ENCODE data around the gene LBP. TPM values are rescaled to one million over a fixed set of nuclear protein-coding genes. Genes with fewer than 3 reads are reported as not detected.

Gene LBP
- total and polyA plus RNA-seq, 2 experiments from 2014 or later = 0.10 to 0.19 TPM

- TF ChIP-seq ZNF462 (CRISPR knock-in tag; IDR thresholded peaks at IDR 0.05) = no peak
- TF ChIP-seq ZNF331 (CRISPR knock-in tag; IDR thresholded peaks at IDR 0.05; ENCODE audit: low read depth) = no peak
- no peak for TF ChIP-seq CREB1 (CRISPR knock-in tag; IDR thresholded peaks at IDR 0.05; ENCODE audit: low read depth)
- no peak for TF ChIP-seq ETS1 (IDR thresholded peaks at IDR 0.05)
- TF ChIP-seq CTCF (conservative IDR thresholded peaks at IDR 0.05; ENCODE audit: low read depth in 2 of 2) = no peak
- no peak for TF ChIP-seq POLR2AphosphoS5 (IDR thresholded peaks at IDR 0.05; ENCODE audit: low read depth)
These were observed 12.3 kb upstream of the LBP start (continued) for GRCh38 chr20:38334016-38334415.

- Histone ChIP-seq H3K4me1 (ENCODE audit: insufficient read depth) (peaks cover 26% of the 10 kb centered on the region), H4K20me1 (replicated peaks; ENCODE audit: insufficient read depth) (no peaks in the 10 kb centered on the region), H3K4me3 (no peak overlapping the region), H3K27ac (ENCODE audit: low read depth) (no peak overlapping the region), H3K4me2 (no peak overlapping the region), H3K9me2 (ENCODE audit: insufficient read depth) (peaks cover 3% of the 10 kb centered on the region; the same call in 1 of the 2 replicates), H3K36me3 (ENCODE audit: insufficient read depth) (no peaks in the 10 kb centered on the region), H2AFZ (no peak overlapping the region), H3K79me2 (replicated peaks; ENCODE audit: insufficient read depth) (no peaks in the 10 kb centered on the region), H3F3A (replicated peaks; ENCODE audit: low read depth) (peaks cover 3% of the 10 kb centered on the region), H3K27me3 (ENCODE audit: insufficient read depth) (no peaks in the 10 kb centered on the region)
- peaks cover 10% of the 10 kb centered on the region; the same call in 2 of the 3 replicates for H3K36me3 Mint-ChIP-seq (ENCODE audit: low read depth)
- DNase-seq (ENCODE audit: low spot score) (no peak), ATAC-seq (no peak)
- no peak overlapping the region for H3K27ac Mint-ChIP-seq
- H3K9me3 Mint-ChIP-seq = peaks cover 13% of the 10 kb centered on the region
- H3K27me3 Mint-ChIP-seq (ENCODE audit: insufficient read depth, low read depth, poor library complexity) = peaks cover 9% of the 10 kb centered on the region
- H3K4me3 Mint-ChIP-seq = no peak overlapping the region
- H3K4me1 Mint-ChIP-seq = peaks cover 22% of the 10 kb centered on the region
- no peak for TF ChIP-seq ZNF462 (CRISPR knock-in tag; IDR thresholded peaks at IDR 0.05)
These were observed 9.6 kb upstream of the LBP start for GRCh38 chr20:38336726-38337125.

Data from GM23338 (cell line).